Erythroblast (primary cell): ENCODE results near the gene KDM1A.

ENCODE experiments used
- GATA1 ChIP-seq: IDR thresholded peaks from 2 replicates; pipeline ENCODE4 v1.6.1; 2011; ENCODE audit warnings: low read depth, mild to moderate bottlenecking, control low read depth, low read length, moderate library complexity
- POLR2A ChIP-seq: IDR thresholded peaks from 2 replicates; pipeline ENCODE4 v1.6.1; 2011; ENCODE audit warnings: mild to moderate bottlenecking, low read length

DNA sequence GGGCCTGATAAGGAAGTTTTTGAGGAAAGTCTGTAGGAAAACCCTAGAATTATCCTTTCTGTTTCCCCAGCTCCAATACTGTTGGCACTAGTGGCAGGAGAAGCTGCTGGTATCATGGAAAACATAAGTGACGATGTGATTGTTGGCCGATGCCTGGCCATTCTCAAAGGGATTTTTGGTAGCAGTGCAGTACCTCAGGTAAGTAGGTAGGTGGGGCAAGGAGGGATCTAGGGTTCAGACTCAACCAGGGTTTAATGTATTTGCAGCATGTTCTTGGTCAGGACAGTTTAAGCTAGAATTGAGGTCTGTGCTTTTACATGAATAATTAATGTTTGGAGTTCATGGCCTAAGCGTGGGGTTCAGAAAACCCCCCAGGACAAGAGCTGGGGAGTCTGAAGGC, 62.1 kb downstream of the KDM1A start:
- TF ChIP-seq POLR2A (no peak), GATA1 (no peak)
